Lung (tissue), 12 donors: ENCODE measurements around the gene HLA-DOA. TPM values are rescaled to one million over a fixed set of nuclear protein-coding genes. Genes with fewer than 3 reads are reported as not detected.

Experiments
- ATAC-seq: fragments of 200-7000 bp; cut with Tn5 transposase; one replicate; pipeline ENCODE4 v1.9.1; 2020; ENCODE audit warnings: moderate number of reproducible peaks; ENCODE audit not compliant: insufficient read depth, low FRiP score
- DNase-seq, 3 donors: peaks; one replicate each; pipeline ENCODE4 v3.0.0-alpha.2; 2013 to 2017
- H3K27ac ChIP-seq, 2 donors: one replicate each; pipeline ENCODE4 v1.5.1; 2013; ENCODE audit warnings: mild to moderate bottlenecking in 2 of 2, moderate library complexity in 2 of 2, control low read depth in 1 of 2, inconsistent platforms in 1 of 2, low read depth in 1 of 2, low read length in 1 of 2
- H3K27me3 ChIP-seq, 3 donors: one replicate each; pipeline ENCODE4 v1.5.1; 2013; ENCODE audit warnings: low read length in 2 of 3; ENCODE audit not compliant: control insufficient read depth in 3 of 3, insufficient read depth in 3 of 3
- H3K36me3 ChIP-seq, 4 donors: one replicate each; pipeline ENCODE4 v1.5.1; 2013; ENCODE audit warnings: low read length in 4 of 4, mild to moderate bottlenecking in 1 of 4, moderate library complexity in 1 of 4; ENCODE audit not compliant: control insufficient read depth in 4 of 4, insufficient read depth in 4 of 4
- H3K4me1 ChIP-seq, 5 donors: one replicate each; pipeline ENCODE4 v1.5.1; 2013; ENCODE audit warnings: low read length in 5 of 5, mild to moderate bottlenecking in 2 of 5, moderate library complexity in 1 of 5; ENCODE audit not compliant: control insufficient read depth in 5 of 5, insufficient read depth in 5 of 5
- H3K4me3 ChIP-seq: one replicate; pipeline ENCODE4 v1.5.1; 2013; ENCODE audit warnings: mild to moderate bottlenecking, control low read depth, moderate library complexity
- H3K9ac ChIP-seq, 2 donors: one replicate each; pipeline ENCODE4 v1.5.1; 2013; ENCODE audit warnings: low read length in 2 of 2, control low read depth in 1 of 2; ENCODE audit not compliant: insufficient read depth in 1 of 2
- H3K9me3 ChIP-seq, 4 donors: one replicate each; pipeline ENCODE4 v1.5.1; 2013; ENCODE audit warnings: low read length in 3 of 4, mild to moderate bottlenecking in 1 of 4, moderate library complexity in 1 of 4; ENCODE audit not compliant: control insufficient read depth in 4 of 4, insufficient read depth in 3 of 4
- WGBS, 2 donors: extraction: QIAGEN DNeasy Blood & Tissue Kit; methylation state at CpG; one replicate each; pipeline ENCODE4 v1.1.7; 2013; 5-methylcytosine and 5-hydroxymethylcytosine counted together
- polyA plus RNA-seq, 2 donors: library from polyadenylated mRNA; stranded (reverse); fragments of 200-250 nt; gene quantifications; one replicate each; pipeline ENCODE4 v1.2.1, GENCODE V29; 2013
- total RNA-seq, 2 donors: library from RNA; depleted of rRNA in 1 of 2; stranded (reverse); fragments of >200 nt in 1 of 2; gene quantifications; one replicate each; pipeline ENCODE4 v1.2.1, GENCODE V29; 2014 to 2021
- TF ChIP-seq, protein P1 (sequence below): IDR thresholded peaks from 2 replicates; pipeline ENCODE4 v1.5.1; 2012; ENCODE audit warnings: mild to moderate bottlenecking; ENCODE audit errors: control extremely low read depth, extremely low read depth
- donor health status: control.
- donor health status: control.
- donor health status: Bipolar disorder and iron deficiency.
- donor health status: healthy.
- donor health status: DM: yes; HTN: yes; CAD: no.

HLA-DOA gene
- total and polyA plus RNA-seq, 4 donors, result 4.6 to 26.4 (median 16.8) TPM

DNA sequence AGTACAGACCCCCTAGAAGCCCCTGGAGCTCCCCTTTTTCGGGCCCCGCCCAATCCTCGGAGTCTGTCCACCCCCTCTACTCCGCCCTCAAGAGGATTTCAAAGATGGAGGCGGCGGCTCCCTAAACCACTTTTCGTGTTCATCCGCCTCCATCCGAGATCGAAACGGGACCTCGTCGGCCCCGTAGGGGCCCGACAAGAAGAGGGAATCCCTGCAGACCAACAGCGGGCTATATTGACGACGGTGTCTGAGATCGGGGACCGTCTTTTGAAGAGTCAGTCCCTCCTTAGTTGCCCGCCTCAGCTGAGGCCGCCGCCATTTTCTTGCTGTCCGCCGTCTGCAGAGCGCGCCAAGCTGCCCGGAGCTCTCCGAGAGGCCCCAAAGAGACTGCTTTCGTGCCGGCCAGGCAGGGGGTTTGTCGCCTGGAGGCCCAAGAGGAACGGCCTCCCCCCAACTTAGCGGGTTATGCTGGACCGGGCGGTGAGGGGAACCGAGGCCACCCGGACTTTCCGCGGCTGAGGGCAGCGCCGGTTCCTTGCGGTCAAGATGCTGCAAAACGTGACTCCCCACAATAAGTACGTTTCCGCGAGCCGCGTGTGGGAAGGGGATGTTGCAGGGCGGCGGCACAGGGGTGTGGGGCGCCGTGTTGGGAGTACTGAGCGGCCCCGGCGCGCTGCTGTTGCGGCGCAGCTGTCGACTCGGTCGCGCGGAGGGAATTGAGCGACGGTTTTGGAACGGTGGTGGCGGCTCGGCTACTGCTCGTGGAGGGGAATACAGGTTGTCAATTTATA, 36.8 kb downstream of the HLA-DOA start:
- H3K27ac ChIP-seq, result peak overlapping the region; percentile 38 to 79
- H3K4me3 ChIP-seq, result peak overlapping the region; percentile 97
- H3K9ac ChIP-seq, result peak overlapping the region; percentile 56 to 78
- peaks cover 0 to 35% (median 5%) of the 10 kb centered on the region in 5 donors for H3K4me1 ChIP-seq
- no peak for DNase-seq
- WGBS, 2 donors, result 0% methylated on average over 70 of the region's 70 CpGs
- peaks cover 34 to 59% (median 35%) of the 10 kb centered on the region in 4 donors for H3K36me3 ChIP-seq
- TF ChIP-seq, protein P1, sequence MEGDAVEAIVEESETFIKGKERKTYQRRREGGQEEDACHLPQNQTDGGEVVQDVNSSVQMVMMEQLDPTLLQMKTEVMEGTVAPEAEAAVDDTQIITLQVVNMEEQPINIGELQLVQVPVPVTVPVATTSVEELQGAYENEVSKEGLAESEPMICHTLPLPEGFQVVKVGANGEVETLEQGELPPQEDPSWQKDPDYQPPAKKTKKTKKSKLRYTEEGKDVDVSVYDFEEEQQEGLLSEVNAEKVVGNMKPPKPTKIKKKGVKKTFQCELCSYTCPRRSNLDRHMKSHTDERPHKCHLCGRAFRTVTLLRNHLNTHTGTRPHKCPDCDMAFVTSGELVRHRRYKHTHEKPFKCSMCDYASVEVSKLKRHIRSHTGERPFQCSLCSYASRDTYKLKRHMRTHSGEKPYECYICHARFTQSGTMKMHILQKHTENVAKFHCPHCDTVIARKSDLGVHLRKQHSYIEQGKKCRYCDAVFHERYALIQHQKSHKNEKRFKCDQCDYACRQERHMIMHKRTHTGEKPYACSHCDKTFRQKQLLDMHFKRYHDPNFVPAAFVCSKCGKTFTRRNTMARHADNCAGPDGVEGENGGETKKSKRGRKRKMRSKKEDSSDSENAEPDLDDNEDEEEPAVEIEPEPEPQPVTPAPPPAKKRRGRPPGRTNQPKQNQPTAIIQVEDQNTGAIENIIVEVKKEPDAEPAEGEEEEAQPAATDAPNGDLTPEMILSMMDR, result no peak
- no peaks in the 10 kb centered on the region for H3K27me3 ChIP-seq
- H3K9me3 ChIP-seq, result no peaks in the 10 kb centered on the region
- ATAC-seq, result peak; percentile 0

DNA sequence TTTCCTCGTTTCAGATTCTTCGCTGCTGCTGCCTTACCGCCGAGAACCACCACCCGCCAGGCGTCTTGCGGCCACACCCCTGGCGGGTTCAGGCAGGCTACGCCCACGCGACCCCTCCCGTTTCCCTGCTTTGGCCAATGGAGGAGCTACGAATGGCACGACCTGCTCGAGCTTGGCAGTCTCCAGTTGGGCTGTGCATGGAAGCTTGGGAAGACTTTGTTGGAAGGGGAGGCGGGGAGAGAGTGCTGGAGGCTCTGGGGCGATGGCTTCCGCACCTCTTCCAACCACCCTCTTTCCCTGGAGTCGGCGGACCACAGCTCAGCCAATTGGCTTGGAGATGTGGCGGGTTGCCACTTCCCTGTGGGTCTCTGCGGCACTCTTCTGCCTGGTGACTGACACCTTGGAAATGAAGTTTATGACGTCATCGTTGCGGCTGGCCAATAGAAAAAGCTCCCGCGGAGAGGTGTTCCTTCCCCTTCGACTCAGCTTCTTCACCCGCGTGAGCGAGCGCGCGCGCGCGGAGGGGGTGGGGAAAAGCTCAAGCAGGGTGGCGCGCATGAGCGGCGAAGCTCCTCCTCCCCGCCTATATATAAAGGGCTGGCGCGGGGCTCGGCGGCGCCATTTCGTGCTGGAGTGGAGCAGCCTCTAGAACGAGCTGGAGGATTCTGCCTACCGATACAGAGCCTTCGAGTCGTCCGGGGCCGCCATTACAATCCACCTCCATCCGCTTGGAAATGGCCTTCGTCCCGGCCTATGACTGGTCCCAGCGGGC, 37.6 kb downstream of the HLA-DOA start:
- peak overlapping the region; percentile 99 to 100 for H3K9ac ChIP-seq
- TF ChIP-seq, protein P1, result no peak
- no peaks in the 10 kb centered on the region for H3K27me3 ChIP-seq
- H3K4me3 ChIP-seq, result peak overlapping the region; percentile 97
- H3K4me1 ChIP-seq, result peaks cover 5 to 43% (median 5%) of the 10 kb centered on the region in 5 donors
- no peaks in the 10 kb centered on the region for H3K9me3 ChIP-seq
- H3K36me3 ChIP-seq, result peaks cover 27 to 52% (median 30%) of the 10 kb centered on the region in 4 donors
- peak; percentile 39 for ATAC-seq
- peak overlapping the region; percentile 93 to 98 for H3K27ac ChIP-seq
- DNase-seq, result peak; percentile 100
- WGBS, 2 donors, result 0% methylated on average over 56 to 58 of the region's 58 CpGs

DNA sequence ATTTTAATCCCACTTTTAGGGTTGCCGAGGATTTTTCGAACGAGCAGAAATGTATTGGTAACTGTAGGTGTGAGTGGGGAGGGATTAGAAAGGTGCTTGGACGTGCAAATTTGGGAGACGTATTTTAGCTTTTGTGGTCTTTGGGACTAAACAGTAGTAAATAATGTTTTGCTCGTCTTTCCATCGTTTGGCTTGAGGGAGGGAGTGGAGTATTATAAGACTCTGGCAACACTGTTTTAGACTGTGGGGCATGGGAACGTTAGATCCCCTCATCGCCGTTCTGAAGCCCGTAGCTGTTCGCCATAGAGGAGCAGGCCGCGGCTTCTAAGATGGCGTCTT, 38.2 kb downstream of the HLA-DOA start:
- ATAC-seq (no peak), DNase-seq (no peak)
- Histone ChIP-seq H3K4me1 (peaks cover 2 to 45% (median 6%) of the 10 kb centered on the region in 5 donors), H3K9ac (peak overlapping the region; percentile 99 to 100), H3K27me3 (no peaks in the 10 kb centered on the region), H3K27ac (peak overlapping the region; percentile 93 to 98), H3K36me3 (peaks cover 21 to 46% (median 24%) of the 10 kb centered on the region in 4 donors), H3K4me3 (peak overlapping the region; percentile 81), H3K9me3 (no peaks in the 10 kb centered on the region)
- WGBS, 2 donors, result 0% methylated on average over 15 of the region's 15 CpGs
- TF ChIP-seq, protein P1, result no peak
